Activated T-helper 2 cell treated with anti-CD3 and anti-CD28 coated beads, Interferon-gamma antibody, Interleukin-2, Interleukin-4, amounts not matched to agents 10 μg/mL and 5 μg/mL and 100 μg/mL, durations not matched to agents 14 hours and 24 hours and 36 hours (primary cell): ENCODE measurements around the gene GMCL2. TPM values are rescaled to one million over a fixed set of nuclear protein-coding genes. Genes with fewer than 3 reads are reported as not detected.
"Not testable (repeated sequence)": the region's sequence is repeated elsewhere in the genome, so short reads cannot be mapped to it uniquely, and the experiment has no call there.

Source experiments
- DNase-seq: peaks from one replicate; pipeline ENCODE4 v3.0.0; 2021; ENCODE audit warnings: low spot score
- H3K27ac Mint-ChIP-seq: one replicate; pipeline ENCODE4 v1.8.0; 2021; ENCODE audit warnings: mixed read lengths
- H3K27me3 Mint-ChIP-seq: one replicate; pipeline ENCODE4 v1.8.0; 2021; ENCODE audit warnings: low read depth, mixed read lengths
- H3K36me3 Mint-ChIP-seq: one replicate; pipeline ENCODE4 v1.8.0; 2021; ENCODE audit warnings: low read depth, mixed read lengths
- H3K4me1 Mint-ChIP-seq: one replicate; pipeline ENCODE4 v1.8.0; 2021; ENCODE audit warnings: low read depth, mixed read lengths
- H3K4me3 Mint-ChIP-seq: one replicate; pipeline ENCODE4 v1.8.0; 2021; ENCODE audit warnings: low read depth, mild to moderate bottlenecking, moderate library complexity, mixed read lengths
- H3K9me3 Mint-ChIP-seq: one replicate; pipeline ENCODE4 v1.8.0; 2021; ENCODE audit warnings: mixed read lengths
- intact Hi-C: fragments of 100-400 bp; cut with micrococcal nuclease; formaldehyde crosslinking; loops from one replicate; pipeline ENCODE4 v1.15.1; 2023
- total RNA-seq: library from RNA; stranded (reverse); gene quantifications from 2 replicates; pipeline ENCODE4 v1.2.3, GENCODE V29; 2022

The GMCL2 gene
- total RNA-seq, 1 donor from 2014 or later, result not detected

DNA sequence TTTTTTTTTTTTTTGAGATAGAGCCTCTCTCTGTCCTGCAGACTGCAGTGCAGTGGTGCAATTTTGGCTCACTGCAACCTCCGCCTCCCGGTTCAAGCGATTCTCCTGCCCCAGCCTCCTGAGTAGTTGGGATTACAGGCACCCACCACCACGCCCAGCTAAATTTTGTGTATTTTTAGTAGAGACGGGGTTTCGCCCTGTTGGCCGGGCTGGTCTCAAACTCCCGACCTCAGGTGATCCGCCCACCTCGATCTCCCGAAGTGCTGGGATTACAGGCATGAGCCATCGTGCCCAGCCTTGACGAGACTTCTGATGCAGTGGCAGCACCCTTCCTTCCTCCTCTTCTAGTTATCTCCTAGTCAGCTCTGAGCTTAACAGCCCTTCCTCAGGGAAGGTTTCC is 41.9 kb upstream of the GMCL2 start:
- H3K27me3 Mint-ChIP-seq, H3K9me3 Mint-ChIP-seq, H3K4me3 Mint-ChIP-seq, DNase-seq, intact Hi-C loops: not testable (repeated sequence)
- peaks cover 26% of the 10 kb centered on the region for H3K4me1 Mint-ChIP-seq
- peaks cover 63% of the 10 kb centered on the region for H3K36me3 Mint-ChIP-seq
- H3K27ac Mint-ChIP-seq, result peak overlapping the region; percentile 25

DNA sequence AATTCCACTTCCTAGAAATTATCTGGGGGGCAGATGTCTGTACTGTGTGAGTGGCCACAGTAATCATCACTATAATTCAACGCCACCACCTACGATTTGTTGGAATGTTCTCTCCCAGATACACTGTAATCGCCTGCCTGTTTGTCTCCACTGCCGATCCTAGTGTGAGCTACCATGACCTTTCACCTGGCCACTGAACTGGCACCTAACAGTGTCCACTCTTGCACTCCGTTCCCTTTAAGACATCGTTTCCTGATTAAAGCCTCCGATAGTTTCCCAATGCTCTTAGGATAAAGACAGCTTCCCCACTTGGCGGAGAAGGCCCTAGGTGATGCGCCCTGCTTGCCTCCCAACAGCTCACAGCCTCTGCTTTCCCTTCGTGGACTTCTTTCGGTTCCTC is 41.4 kb upstream of the GMCL2 start:
- Mint-ChIP-seq H3K9me3 (no peaks in the 10 kb centered on the region), H3K27me3 (no peaks in the 10 kb centered on the region), H3K4me3 (no peak overlapping the region), H3K36me3 (peaks cover 67% of the 10 kb centered on the region), H3K27ac (no peak overlapping the region), H3K4me1 (peaks cover 26% of the 10 kb centered on the region)
- intact Hi-C loops, result no loop called here
- DNase-seq, result no peak

DNA sequence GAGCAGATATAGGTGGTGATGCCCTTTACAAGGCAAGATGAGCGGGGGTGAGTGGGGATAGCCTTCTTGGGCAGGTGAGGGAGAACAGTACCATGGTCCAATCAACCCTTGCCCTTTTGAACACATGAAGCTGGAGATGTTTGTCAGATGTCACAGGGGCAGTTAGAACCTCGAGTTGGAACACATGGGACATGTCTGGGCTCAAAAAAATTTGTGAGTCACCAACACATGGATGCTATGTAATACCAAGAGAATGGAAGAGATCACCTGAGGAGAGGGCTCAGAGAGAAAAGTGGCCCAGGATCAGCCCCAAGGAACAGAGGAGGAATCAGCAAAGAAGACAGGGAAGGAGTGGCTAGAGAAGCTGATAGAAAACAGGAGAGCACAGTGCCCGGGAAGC is 40.8 kb upstream of the GMCL2 start:
- H3K9me3 Mint-ChIP-seq, result no peaks in the 10 kb centered on the region
- H3K4me1 Mint-ChIP-seq, result peaks cover 24% of the 10 kb centered on the region
- peaks cover 72% of the 10 kb centered on the region for H3K36me3 Mint-ChIP-seq
- no peak overlapping the region for H3K27ac Mint-ChIP-seq
- H3K4me3 Mint-ChIP-seq, result no peak overlapping the region
- intact Hi-C loops, result no loop called here
- no peak for DNase-seq
- H3K27me3 Mint-ChIP-seq, result no peaks in the 10 kb centered on the region

DNA sequence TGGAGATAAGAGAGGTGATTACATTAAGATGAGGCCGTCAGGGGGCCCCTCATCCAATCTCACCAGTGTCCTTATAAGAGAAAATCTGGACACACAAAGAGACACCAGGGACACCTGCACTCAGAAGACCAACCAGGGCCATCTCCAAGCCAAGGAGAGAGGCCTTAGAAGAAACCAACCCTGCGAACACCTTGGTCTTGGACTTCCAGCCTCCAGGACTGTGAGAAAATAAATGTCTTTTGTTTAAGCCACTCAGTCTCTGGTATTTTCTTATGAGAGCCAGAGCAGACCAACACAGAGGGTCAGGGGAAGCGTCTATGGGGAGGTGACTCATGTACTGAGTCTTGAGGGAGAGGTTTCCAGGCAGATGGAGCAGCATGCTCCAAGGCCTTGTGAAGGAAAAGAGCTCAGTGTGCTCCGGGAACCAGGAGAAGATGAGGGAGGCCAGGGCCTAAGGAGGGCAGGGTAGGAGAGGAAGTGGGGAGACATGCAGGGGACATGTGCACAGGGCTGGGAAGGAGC is 40.0 kb upstream of the GMCL2 start:
- peaks cover 75% of the 10 kb centered on the region for H3K36me3 Mint-ChIP-seq
- peaks cover 23% of the 10 kb centered on the region for H3K4me1 Mint-ChIP-seq
- no peak overlapping the region for H3K27ac Mint-ChIP-seq
- no peaks in the 10 kb centered on the region for H3K27me3 Mint-ChIP-seq
- no peak overlapping the region for H3K4me3 Mint-ChIP-seq
- intact Hi-C loops, result no loop called here
- no peaks in the 10 kb centered on the region for H3K9me3 Mint-ChIP-seq
- no peak for DNase-seq

- peaks cover 12% of the 10 kb centered on the region for H3K4me1 Mint-ChIP-seq
- no peak overlapping the region for H3K4me3 Mint-ChIP-seq
- no peaks in the 10 kb centered on the region for H3K27me3 Mint-ChIP-seq
- H3K27ac Mint-ChIP-seq, result no peak overlapping the region
- no peaks in the 10 kb centered on the region for H3K9me3 Mint-ChIP-seq
- no peak for DNase-seq
- intact Hi-C loops, result no loop called here
- H3K36me3 Mint-ChIP-seq, result peaks cover 74% of the 10 kb centered on the region
Observed at GRCh38 chr5:178225174-178225573, 38.0 kb upstream of the GMCL2 start.

DNA sequence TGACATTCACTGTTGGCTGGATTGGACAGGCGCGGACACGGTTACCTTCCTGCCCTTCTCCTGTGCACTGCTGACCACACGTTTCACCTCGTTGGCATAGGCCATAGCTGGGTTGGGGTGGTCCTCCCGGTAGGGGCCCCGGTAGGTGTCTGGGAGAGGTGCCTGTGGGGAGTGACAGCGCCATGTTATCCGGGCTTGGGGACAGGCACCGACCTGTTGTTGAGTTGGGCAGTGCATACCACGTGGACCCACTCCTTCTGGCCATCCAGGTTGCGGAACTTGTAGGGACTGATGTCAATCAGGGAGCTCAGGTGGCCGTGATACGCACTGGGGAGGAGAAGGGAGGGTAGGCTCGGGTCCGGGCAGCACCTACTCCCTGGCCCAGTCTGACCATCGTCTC is 37.2 kb upstream of the GMCL2 start:
- Mint-ChIP-seq H3K9me3 (no peaks in the 10 kb centered on the region), H3K27me3 (no peaks in the 10 kb centered on the region), H3K4me3 (no peak overlapping the region), H3K27ac (no peak overlapping the region), H3K36me3 (peaks cover 71% of the 10 kb centered on the region), H3K4me1 (peaks cover 7% of the 10 kb centered on the region)
- intact Hi-C loops, result no loop called here
- no peak for DNase-seq

- no peak for DNase-seq
- Mint-ChIP-seq H3K4me3 (no peak overlapping the region), H3K36me3 (peaks cover 71% of the 10 kb centered on the region), H3K9me3 (no peaks in the 10 kb centered on the region), H3K4me1 (peaks cover 6% of the 10 kb centered on the region), H3K27me3 (no peaks in the 10 kb centered on the region), H3K27ac (no peak overlapping the region)
- intact Hi-C loops, result no loop called here
Observed at GRCh38 chr5:178223828-178224335, 36.7 kb upstream of the GMCL2 start.

DNA sequence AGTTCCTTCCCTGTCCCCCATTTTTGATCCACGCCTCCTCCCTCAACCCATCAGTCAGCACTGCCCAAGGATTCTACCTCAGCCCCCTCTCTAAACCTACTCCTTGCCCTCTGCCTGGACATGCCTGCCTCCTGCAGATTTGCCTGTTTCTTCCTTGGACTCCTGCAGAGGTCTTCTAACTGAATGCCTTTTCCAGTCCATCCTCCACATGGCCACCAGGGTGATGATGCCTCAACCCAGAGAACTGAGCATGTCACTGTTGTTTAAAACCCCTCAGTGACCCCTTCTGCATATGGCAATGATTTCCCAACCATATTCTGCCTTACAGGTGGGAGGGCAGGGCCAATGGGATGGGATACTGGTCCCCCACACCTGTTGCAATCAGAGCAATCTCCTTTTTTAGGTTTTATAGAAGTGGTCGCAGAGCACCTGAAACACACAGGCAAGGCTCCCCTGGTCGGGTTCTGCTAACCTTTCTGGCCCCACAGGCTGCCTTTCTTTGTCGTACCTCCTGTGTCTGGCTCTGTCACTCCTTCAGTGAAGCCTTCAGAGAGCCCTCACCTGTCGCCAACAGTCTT is 36.1 kb upstream of the GMCL2 start:
- no peaks in the 10 kb centered on the region for H3K27me3 Mint-ChIP-seq
- DNase-seq, result no peak
- H3K36me3 Mint-ChIP-seq, result peaks cover 73% of the 10 kb centered on the region
- intact Hi-C loops, result no loop called here
- H3K4me3 Mint-ChIP-seq, result no peak overlapping the region
- no peaks in the 10 kb centered on the region for H3K9me3 Mint-ChIP-seq
- no peak overlapping the region for H3K27ac Mint-ChIP-seq
- H3K4me1 Mint-ChIP-seq, result peaks cover 6% of the 10 kb centered on the region

GRCh38 chr5:178222292-178222691 is 35.1 kb upstream of the GMCL2 start:
- Mint-ChIP-seq H3K27me3 (no peaks in the 10 kb centered on the region), H3K4me1 (peaks cover 6% of the 10 kb centered on the region), H3K27ac (no peak overlapping the region), H3K36me3 (peaks cover 66% of the 10 kb centered on the region), H3K4me3 (no peak overlapping the region), H3K9me3 (no peaks in the 10 kb centered on the region)
- intact Hi-C loops, result no loop called here
- DNase-seq, result no peak

GRCh38 chr5:178221853-178222252 is 34.7 kb upstream of the GMCL2 start:
- no peak for DNase-seq
- Mint-ChIP-seq H3K27ac (peak overlapping the region; percentile 53), H3K36me3 (peaks cover 63% of the 10 kb centered on the region), H3K9me3 (no peaks in the 10 kb centered on the region), H3K4me1 (peaks cover 6% of the 10 kb centered on the region), H3K4me3 (no peak overlapping the region), H3K27me3 (no peaks in the 10 kb centered on the region)
- intact Hi-C loops, result no loop called here

DNA sequence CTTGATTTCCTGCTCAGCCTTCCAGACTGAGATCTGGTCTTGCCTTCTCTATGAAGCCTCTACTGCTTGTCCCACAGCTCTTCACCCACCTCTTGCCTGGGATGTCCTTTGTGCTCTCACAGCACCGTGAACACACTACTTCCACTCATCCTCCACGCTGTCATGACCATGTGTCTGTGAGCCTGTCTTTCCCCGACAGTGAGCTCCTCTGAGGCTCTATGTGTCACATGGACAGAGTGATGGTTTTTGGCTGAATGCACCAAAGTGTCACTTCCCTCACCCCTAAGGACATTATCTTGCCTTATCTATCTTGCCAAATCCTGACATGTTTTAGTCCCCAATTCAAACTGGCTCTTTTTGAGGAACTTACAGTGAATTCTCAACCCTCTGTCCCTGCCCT is 34.1 kb upstream of the GMCL2 start:
- Mint-ChIP-seq H3K4me3 (no peak overlapping the region), H3K36me3 (peaks cover 63% of the 10 kb centered on the region), H3K27me3 (no peaks in the 10 kb centered on the region), H3K4me1 (peaks cover 8% of the 10 kb centered on the region), H3K9me3 (no peaks in the 10 kb centered on the region), H3K27ac (peak overlapping the region; percentile 53)
- intact Hi-C loops, result no loop called here
- DNase-seq, result no peak

- H3K9me3 Mint-ChIP-seq, result no peaks in the 10 kb centered on the region
- DNase-seq, result no peak
- peaks cover 7% of the 10 kb centered on the region for H3K4me1 Mint-ChIP-seq
- intact Hi-C loops, result no loop called here
- H3K4me3 Mint-ChIP-seq, result no peak overlapping the region
- peaks cover 73% of the 10 kb centered on the region for H3K36me3 Mint-ChIP-seq
- H3K27me3 Mint-ChIP-seq, result no peaks in the 10 kb centered on the region
- no peak overlapping the region for H3K27ac Mint-ChIP-seq
Observed at GRCh38 chr5:178218827-178219226, 31.7 kb upstream of the GMCL2 start.

DNA sequence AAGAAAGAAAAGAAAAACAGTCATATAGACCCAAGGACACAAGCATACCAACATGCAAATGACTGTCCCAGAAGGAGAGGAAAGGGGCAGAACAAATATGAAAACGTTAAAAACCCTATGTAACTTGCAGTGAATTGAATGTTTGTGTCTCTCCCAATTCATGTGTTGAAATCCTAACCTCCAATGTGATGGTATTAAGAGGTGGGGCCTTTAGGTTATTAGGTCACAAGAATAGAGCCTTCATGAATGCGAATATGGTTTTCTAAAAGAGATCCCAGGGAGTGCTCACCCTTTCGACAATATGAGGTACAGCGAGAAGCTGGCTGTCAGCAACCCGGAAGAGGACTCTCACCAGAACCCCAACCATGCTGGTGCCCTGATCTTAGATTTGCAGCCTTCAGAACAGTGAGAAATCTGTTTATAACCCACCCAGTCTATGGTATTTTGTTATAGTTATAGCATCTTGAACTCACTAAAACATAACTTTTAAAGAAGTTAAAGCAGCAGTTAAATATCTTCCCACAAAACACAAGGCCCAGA is 31.1 kb upstream of the GMCL2 start:
- DNase-seq, result no peak
- H3K36me3 Mint-ChIP-seq, result peaks cover 75% of the 10 kb centered on the region
- no peak overlapping the region for H3K4me3 Mint-ChIP-seq
- intact Hi-C loops, result no loop called here
- H3K4me1 Mint-ChIP-seq, result peaks cover 7% of the 10 kb centered on the region
- H3K27ac Mint-ChIP-seq, result no peak overlapping the region
- no peaks in the 10 kb centered on the region for H3K27me3 Mint-ChIP-seq
- H3K9me3 Mint-ChIP-seq, result no peaks in the 10 kb centered on the region
